ENCODE data around the gene PDE4B.

PDE4B gene

GRCh38 chr1:66372522-66373101 is 579.9 kb downstream of the PDE4B start:
- DNase-seq, result peak; percentile 21

- DNase-seq, result no peak
Observed at GRCh38 chr1:66373157-66373591, 580.5 kb downstream of the PDE4B start.

GRCh38 chr1:66374148-66374547 is 581.5 kb downstream of the PDE4B start:
- DNase-seq, result no peak

- DNase-seq, result peak; percentile 57
Observed at GRCh38 chr1:66374561-66375111, 581.9 kb downstream of the PDE4B start.

- DNase-seq, result no peak
Observed at GRCh38 chr1:66375125-66375524, 582.4 kb downstream of the PDE4B start.

- peak; percentile 46 for DNase-seq
Observed at GRCh38 chr1:66380452-66381212, 587.9 kb downstream of the PDE4B start.

GRCh38 chr1:66381621-66382275 is 589.1 kb downstream of the PDE4B start:
- DNase-seq, result no peak

GRCh38 chr1:66383168-66383567 is 590.5 kb downstream of the PDE4B start:
- no peak for DNase-seq

- DNase-seq, result no peak
Observed at GRCh38 chr1:66383611-66384010, 590.9 kb downstream of the PDE4B start.

GRCh38 chr1:66384258-66384921 is 591.7 kb downstream of the PDE4B start:
- no peak for DNase-seq

GRCh38 chr1:66386712-66387111 is 594.0 kb downstream of the PDE4B start:
- DNase-seq, result no peak

- no peak for DNase-seq
Observed at GRCh38 chr1:66388913-66389312, 596.2 kb downstream of the PDE4B start.

GRCh38 chr1:66393586-66394287 is 601.0 kb downstream of the PDE4B start:
- no peak for DNase-seq

GRCh38 chr1:66394603-66395002 is 601.9 kb downstream of the PDE4B start:
- no peak for DNase-seq

- DNase-seq, result no peak
Observed at GRCh38 chr1:66395202-66396061, 602.7 kb downstream of the PDE4B start.

GRCh38 chr1:66396212-66396890 is 603.7 kb downstream of the PDE4B start:
- peak; percentile 29 for DNase-seq

- no peak for DNase-seq
Observed at GRCh38 chr1:66397192-66397591, 604.5 kb downstream of the PDE4B start.

- no peak for DNase-seq
Observed at GRCh38 chr1:66399888-66400529, 607.3 kb downstream of the PDE4B start.

- no peak for DNase-seq
Observed at GRCh38 chr1:66400660-66401059, 608.0 kb downstream of the PDE4B start.

GRCh38 chr1:66401244-66401643 is 608.5 kb downstream of the PDE4B start:
- no peak for DNase-seq
